CD14-positive monocyte (primary cell): Measurements from ENCODE around the gene DCUN1D4. TPM values are rescaled to one million over a fixed set of nuclear protein-coding genes. Genes with fewer than 3 reads are reported as not detected.

Experiments
- DNase-seq, 3 donors: peaks; one replicate each; pipeline ENCODE4 v3.0.0-alpha.2; 2011 to 2022
- H2AFZ ChIP-seq: 2 replicates; pipeline ENCODE4 v1.6.0; 2012; ENCODE audit warnings: mild to moderate bottlenecking, low read depth, low read length, inconsistent platforms; ENCODE audit not compliant: insufficient read depth, poor library complexity, severe bottlenecking
- H3K27ac ChIP-seq, 2 donors: 1 replicate in 1 of 2; 2 replicates in 1 of 2; pipeline ENCODE4 v1.5.1; 2012 to 2013; ENCODE audit warnings: low read length in 2 of 2, control low read depth in 1 of 2, inconsistent platforms in 1 of 2, low read depth in 1 of 2, mild to moderate bottlenecking in 1 of 2
- H3K27me3 ChIP-seq, 2 donors: one replicate each; pipeline versions ENCODE4 v1.6.0 to v1.6.1; 2011 to 2013; ENCODE audit warnings: low read length in 2 of 2; ENCODE audit not compliant: control insufficient read depth in 2 of 2, insufficient read depth in 2 of 2
- H3K36me3 ChIP-seq, 2 donors: replicated peaks in 1 of 2; 1 replicate in 1 of 2; 2 replicates in 1 of 2; pipeline versions ENCODE4 v1.5.1 to v1.6.1; 2012 to 2013; ENCODE audit warnings: low read length in 2 of 2, control low read depth in 1 of 2, inconsistent platforms in 1 of 2, mild to moderate bottlenecking in 1 of 2; ENCODE audit not compliant: insufficient read depth in 2 of 2, control insufficient read depth in 1 of 2
- H3K4me1 ChIP-seq, 2 donors: 1 replicate in 1 of 2; 2 replicates in 1 of 2; pipeline versions ENCODE4 v1.5.1 to v1.6.1; 2012 to 2013; ENCODE audit warnings: low read length in 2 of 2, control low read depth in 1 of 2, inconsistent platforms in 1 of 2, mild to moderate bottlenecking in 1 of 2, moderate library complexity in 1 of 2; ENCODE audit not compliant: insufficient read depth in 2 of 2, control insufficient read depth in 1 of 2
- H3K4me2 ChIP-seq: replicated peaks from 2 replicates; pipeline ENCODE3; 2012; ENCODE audit warnings: low read length, moderate library complexity, mild to moderate bottlenecking; ENCODE audit not compliant: poor library complexity, severe bottlenecking; ENCODE audit errors: extremely low read depth
- H3K4me3 ChIP-seq, 3 experiments: fragments of 200-600 bp in 1 of 3; sonication (generic) in 1 of 3; replicated peaks in 1 of 3; 1 replicate in 2 of 3; 2 replicates in 1 of 3; pipeline ENCODE4 v1.5.1; 2011 to 2013; ENCODE audit warnings: low read length in 3 of 3, mild to moderate bottlenecking in 3 of 3, control low read depth in 2 of 3, low read depth in 2 of 3, inconsistent platforms in 1 of 3, moderate library complexity in 1 of 3
- H3K79me2 ChIP-seq: 2 replicates; pipeline ENCODE4 v1.6.0; 2012; ENCODE audit warnings: mild to moderate bottlenecking, control low read depth, inconsistent platforms, low read length, moderate library complexity; ENCODE audit not compliant: insufficient read depth
- H3K9ac ChIP-seq: 2 replicates; pipeline ENCODE4 v1.6.0; 2017; ENCODE audit warnings: low read length, mild to moderate bottlenecking; ENCODE audit not compliant: insufficient read depth, poor library complexity, severe bottlenecking
- H3K9me3 ChIP-seq, 2 donors: replicated peaks in 1 of 2; 1 replicate in 1 of 2; 2 replicates in 1 of 2; pipeline versions ENCODE4 v1.5.1 to v1.6.1; 2012 to 2013; ENCODE audit warnings: low read length in 2 of 2, control low read depth in 1 of 2; ENCODE audit not compliant: control insufficient read depth in 1 of 2, insufficient read depth in 1 of 2
- H4K20me1 ChIP-seq: 2 replicates; pipeline ENCODE4 v1.6.0; 2012; ENCODE audit warnings: mild to moderate bottlenecking, low read length, control low read depth, moderate library complexity; ENCODE audit not compliant: insufficient read depth
- H3K27ac Mint-ChIP-seq, 7 donors: one replicate each; pipeline ENCODE4 v1.8.0; 2020; ENCODE audit warnings: mild to moderate bottlenecking in 7 of 7, mixed read lengths in 7 of 7, moderate library complexity in 6 of 7, inconsistent platforms in 2 of 7
- H3K27me3 Mint-ChIP-seq, 3 donors: one replicate each; pipeline ENCODE4 v1.8.0; 2021 to 2022; ENCODE audit warnings: low read depth in 3 of 3, mild to moderate bottlenecking in 3 of 3, mixed read lengths in 3 of 3, moderate library complexity in 3 of 3, inconsistent platforms in 1 of 3
- H3K36me3 Mint-ChIP-seq, 2 donors: one replicate each; pipeline ENCODE4 v1.8.0; 2020; ENCODE audit warnings: mixed read lengths in 2 of 2, inconsistent platforms in 1 of 2, mild to moderate bottlenecking in 1 of 2
- H3K4me1 Mint-ChIP-seq: one replicate; pipeline ENCODE4 v1.8.0; 2020; ENCODE audit warnings: mild to moderate bottlenecking, mixed read lengths
- H3K4me3 Mint-ChIP-seq, 2 donors: one replicate each; pipeline ENCODE4 v1.8.0; 2020; ENCODE audit warnings: mild to moderate bottlenecking in 2 of 2, mixed read lengths in 2 of 2, moderate library complexity in 1 of 2
- H3K9me3 Mint-ChIP-seq, 7 donors: one replicate each; pipeline ENCODE4 v1.8.0; 2020 to 2022; ENCODE audit warnings: mixed read lengths in 7 of 7, mild to moderate bottlenecking in 6 of 7, moderate library complexity in 6 of 7, inconsistent platforms in 2 of 7
- CTCF ChIP-seq: fragments of 200-600 bp; IDR thresholded peaks from one replicate; pipeline ENCODE4 v1.8.0; 2022; ENCODE audit warnings: antibody characterized with exemption, mild to moderate bottlenecking
- WGBS: methylation state at CpG from one replicate; pipeline ENCODE4 v1.1.5; 2013; ENCODE audit warnings: missing lambda C conversion rate; ENCODE audit not compliant: insufficient coverage; 5-methylcytosine and 5-hydroxymethylcytosine counted together
- intact Hi-C, 2 donors: fragments of 100-400 bp; cut with micrococcal nuclease; formaldehyde crosslinking; loops; one replicate each; pipeline versions ENCODE4 v1.15.0 to v1.15.1; 2023
- polyA plus RNA-seq, 3 donors: library from polyadenylated mRNA; depleted of rRNA in 1 of 3; unstranded in 2 of 3; stranded (reverse) in 1 of 3; fragments of 300-500 nt in 2 of 3; fragments of >200 nt in 1 of 3; fragmentation: Illumina TruSeq in 2 of 3; gene quantifications; 1 replicate in 2 of 3; 2 replicates in 1 of 3; pipeline ENCODE4 v1.2.3, GENCODE V29; 2012 to 2021

Gene DCUN1D4
- polyA plus RNA-seq, 3 donors = 4.7 to 15.2 (median 6.9) TPM

GRCh38 chr4:51909236-51909703, 66.3 kb downstream of the DCUN1D4 start:
- no peak for TF ChIP-seq CTCF
- Mint-ChIP-seq H3K4me3 (no peak overlapping the region), H3K9me3 (no peaks in the 10 kb centered on the region), H3K4me1 (peaks cover 38% of the 10 kb centered on the region), H3K27me3 (peaks cover 0 to 2% (median 0%) of the 10 kb centered on the region in 3 donors), H3K36me3 (peaks cover 41 to 47% of the 10 kb centered on the region in 2 donors), H3K27ac (no peak overlapping the region)
- Histone ChIP-seq H3K9ac (no peak overlapping the region), H3K27ac (no peak overlapping the region), H3K27me3 (no peaks in the 10 kb centered on the region), H3K4me1 (peaks cover 25 to 29% of the 10 kb centered on the region in 2 donors), H3K36me3 (peaks cover 8 to 32% of the 10 kb centered on the region in 2 donors), H3K4me3 (no peak overlapping the region), H3K9me3 (no peaks in the 10 kb centered on the region), H2AFZ (no peak overlapping the region), H4K20me1 (no peaks in the 10 kb centered on the region), H3K79me2 (no peaks in the 10 kb centered on the region), H3K4me2 (no peak overlapping the region)
- intact Hi-C loops = loop anchor here in 1 of 2 donors (10.0 kb wide), 1 partner anchor 64 kb away; the partner anchor contains the start of gene DCUN1D4
- whole genome bisulfite sequencing = 54% methylated on average over 4 of the region's 7 CpGs
- DNase-seq = no peak

GRCh38 chr4:51918251-51918650, 75.3 kb downstream of the DCUN1D4 start:
- no peak for TF ChIP-seq CTCF
- H3K27ac Mint-ChIP-seq = no peak overlapping the region
- H3K4me1 Mint-ChIP-seq = no peaks in the 10 kb centered on the region
- peaks cover 0 to 6% (median 3%) of the 10 kb centered on the region in 7 donors for H3K9me3 Mint-ChIP-seq
- H3K4me3 Mint-ChIP-seq = no peak overlapping the region
- no peak for DNase-seq
- Histone ChIP-seq H3K27ac (no peak overlapping the region), H3K36me3 (peaks cover 9 to 24% of the 10 kb centered on the region in 2 donors), H3K27me3 (no peaks in the 10 kb centered on the region), H2AFZ (no peak overlapping the region), H3K9ac (no peak overlapping the region), H3K4me3 (no peak overlapping the region), H3K4me2 (no peak overlapping the region), H4K20me1 (no peaks in the 10 kb centered on the region), H3K79me2 (no peaks in the 10 kb centered on the region), H3K4me1 (no peaks in the 10 kb centered on the region), H3K9me3 (no peaks in the 10 kb centered on the region)
- peaks cover 21 to 27% of the 10 kb centered on the region in 2 donors for H3K36me3 Mint-ChIP-seq
- intact Hi-C loops = no loop called here
- 100% methylated on average over 2 of the region's 6 CpGs for WGBS
- H3K27me3 Mint-ChIP-seq = peaks cover 0 to 1% (median 0%) of the 10 kb centered on the region in 3 donors
